HG03159 (cell line): ENCODE measurements around the gene GABRB1.

Experiments used
- ATAC-seq: cut with Tn5 transposase; IDR thresholded peaks from one replicate; pipeline ENCODE4 v1.9.1; 2021; ENCODE audit warnings: mild to moderate bottlenecking, moderate library complexity; ENCODE audit not compliant: unreplicated experiment

Gene GABRB1

GRCh38 chr4:47463235-47463956, 432.0 kb downstream of the GABRB1 start, which contains the start of gene COMMD8:
COMMD8 (minus strand) TSS chr4:47463702; CDS start chr4:47463651, 51 bp downstream.
- peak; percentile 87 for ATAC-seq

DNA sequence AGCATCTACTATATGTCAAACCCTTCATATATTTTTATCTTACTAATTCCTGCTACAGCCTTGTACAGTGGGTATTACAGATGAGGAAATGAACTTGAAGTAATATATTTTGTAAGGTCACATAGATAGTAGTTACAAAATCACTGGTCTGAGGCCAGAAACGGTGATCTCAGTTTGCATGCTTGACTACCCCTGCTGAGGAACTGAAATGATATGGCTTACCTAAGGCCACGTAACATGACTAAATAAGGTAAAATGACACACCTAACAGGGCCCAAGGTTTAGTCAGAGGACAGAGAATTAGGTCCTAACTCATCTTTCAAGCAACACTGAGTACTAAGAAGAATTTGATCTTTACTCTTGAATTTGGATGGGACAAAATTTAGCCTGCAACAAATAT, 433.6 kb downstream of the GABRB1 start:
- peak; percentile 51 for ATAC-seq

- ATAC-seq = no peak
Observed at GRCh38 chr4:47466056-47466785, 434.9 kb downstream of the GABRB1 start.

GRCh38 chr4:47468706-47469365, 437.5 kb downstream of the GABRB1 start:
- no peak for ATAC-seq

DNA sequence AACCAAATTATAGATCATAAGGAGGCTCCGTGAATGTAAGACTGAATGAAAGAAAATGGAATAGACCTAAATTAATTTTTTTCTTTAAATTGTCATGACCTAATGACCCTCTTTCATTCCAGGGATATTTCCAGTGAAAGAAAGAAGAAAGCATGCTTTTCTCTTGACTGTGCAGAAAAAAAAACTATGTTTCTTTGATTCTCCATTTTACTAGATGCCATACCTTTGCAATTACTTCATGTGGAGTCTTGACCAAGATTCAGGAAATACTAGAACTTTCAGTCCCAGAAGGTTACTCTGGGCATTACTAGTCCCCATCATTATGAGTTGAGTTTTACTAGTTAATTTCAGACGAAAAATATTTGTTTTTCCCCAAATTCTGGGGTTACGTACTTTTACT, 438.6 kb downstream of the GABRB1 start:
- ATAC-seq = no peak

DNA sequence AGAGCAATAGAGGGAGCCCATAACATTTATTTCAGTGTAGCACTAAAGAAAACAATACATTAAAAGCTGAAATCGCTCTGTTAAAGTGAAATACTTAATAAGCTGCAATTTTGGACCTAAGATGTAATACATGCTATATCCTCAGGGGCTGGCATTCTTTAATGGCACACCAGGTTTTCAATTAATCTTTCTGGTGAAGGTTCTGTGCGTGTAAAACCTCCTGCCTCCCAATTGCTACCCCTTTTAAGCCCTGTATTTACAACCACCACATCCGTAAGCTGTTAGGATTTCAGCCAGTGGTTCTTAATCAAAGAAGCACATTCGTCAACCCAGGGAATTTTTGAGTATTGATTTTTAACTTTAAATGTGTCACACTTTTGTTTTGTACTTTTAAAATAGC, 439.7 kb downstream of the GABRB1 start:
- no peak for ATAC-seq

- ATAC-seq = no peak
Observed at GRCh38 chr4:47471591-47471990, 440.2 kb downstream of the GABRB1 start.

DNA sequence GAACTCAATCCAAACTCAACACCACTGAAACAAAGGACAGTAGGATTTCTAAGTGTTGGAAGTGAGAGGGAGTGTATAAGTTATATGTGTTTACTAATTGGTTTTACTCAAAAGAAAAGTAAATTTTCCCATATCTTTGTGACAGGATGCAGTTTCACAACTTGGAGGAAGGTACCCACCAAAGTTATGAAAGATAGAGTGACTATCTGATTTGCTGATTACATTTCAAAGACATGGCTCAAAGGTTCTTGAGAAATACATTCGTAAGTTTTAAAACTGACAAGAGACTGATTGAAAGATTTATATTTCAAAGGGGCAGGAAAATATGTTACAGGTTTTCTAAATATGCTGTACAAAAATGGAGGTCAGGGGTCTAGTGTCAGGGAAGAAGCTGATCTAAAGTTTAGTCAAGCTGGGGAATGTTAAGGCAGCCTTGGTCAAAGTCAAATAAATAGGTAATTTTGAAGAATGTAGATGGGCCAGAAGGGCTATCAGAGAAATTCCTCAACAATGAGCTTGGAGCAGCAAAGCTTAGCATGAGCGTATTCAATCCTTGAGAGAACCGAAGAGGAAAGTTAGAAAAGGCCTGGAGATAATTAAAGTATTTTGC, 441.9 kb downstream of the GABRB1 start:
- ATAC-seq = no peak

DNA sequence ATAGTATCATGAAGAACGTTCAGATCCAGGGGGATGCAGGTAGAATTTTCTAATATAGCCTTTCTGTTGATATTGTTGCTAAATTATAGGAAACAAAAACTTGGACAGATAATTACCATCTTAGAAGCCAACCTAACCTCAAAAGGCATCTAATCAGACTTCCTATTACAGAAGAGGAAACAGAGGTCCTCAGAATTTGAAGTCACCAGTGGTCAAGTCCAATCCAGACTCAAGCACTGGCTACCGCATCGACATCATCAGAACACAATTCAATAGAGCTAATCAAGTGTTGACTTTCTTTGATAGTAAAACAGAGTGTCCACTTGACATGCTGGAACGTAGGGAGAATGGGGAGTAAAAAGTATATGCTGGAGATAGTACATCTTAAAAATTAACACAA, 443.4 kb downstream of the GABRB1 start:
- no peak for ATAC-seq

DNA sequence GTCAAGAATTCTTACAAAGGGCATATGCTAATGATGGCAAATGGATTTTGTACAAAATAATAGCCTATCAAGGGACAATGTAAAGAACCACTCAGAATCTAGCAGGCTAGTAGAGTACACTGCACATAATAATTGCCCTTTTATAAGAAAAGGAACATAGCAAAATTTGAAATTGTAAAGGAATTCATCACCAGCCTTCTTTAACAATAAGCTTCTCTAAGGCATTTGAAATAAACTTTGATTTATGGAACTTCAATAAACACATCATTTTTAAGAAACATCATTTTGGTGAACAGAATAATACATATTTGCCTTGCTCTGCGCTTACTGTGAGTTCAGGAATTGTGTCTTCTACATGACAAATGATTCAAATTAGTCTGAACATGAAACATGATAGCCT, 444.0 kb downstream of the GABRB1 start:
- no peak for ATAC-seq
